ENCODE measurements around the gene ANKRD18A. TPM values are rescaled to one million over a fixed set of nuclear protein-coding genes. Genes with fewer than 3 reads are reported as not detected.

The ANKRD18A gene
- polyA plus RNA-seq, 1 donor from 2014 or later: 0.45 TPM

DNA sequence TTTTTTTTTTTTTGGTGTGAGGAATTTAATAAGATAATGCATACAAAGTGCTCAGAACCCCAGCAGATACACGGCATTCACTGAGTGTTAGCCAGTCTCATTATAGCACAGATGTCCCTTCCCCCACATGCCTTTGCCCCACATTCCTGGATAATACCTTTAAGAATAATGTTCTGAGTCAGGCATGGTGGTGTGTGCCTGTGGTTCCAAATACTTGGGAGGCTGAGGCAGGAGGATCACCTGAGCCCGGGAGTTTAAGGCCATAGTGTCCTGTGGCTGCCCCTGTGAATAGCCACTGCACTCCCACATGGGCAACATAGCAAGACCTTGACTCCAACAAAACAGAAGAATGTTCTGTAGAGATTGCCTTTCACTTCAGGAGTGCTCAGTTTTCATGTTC is 24.2 kb upstream of the ANKRD18A start:
- Histone ChIP-seq H3F3A (ENCODE audit: insufficient read depth, low read length, poor library complexity, severe bottlenecking) (no peaks in the 10 kb centered on the region), H3K27ac (ENCODE audit: low read length) (no peak overlapping the region)

GRCh38 chr9:38643815-38644173 is 23.4 kb upstream of the ANKRD18A start:
- Histone ChIP-seq H3K4me3 (ENCODE audit: low read length) (no peak overlapping the region), H3K36me3 (ENCODE audit: insufficient read depth, low read length) (no peaks in the 10 kb centered on the region), H3K79me2 (replicated peaks; ENCODE audit: insufficient read depth, low read length) (no peaks in the 10 kb centered on the region), H3K4me2 (ENCODE audit: low read length) (no peak overlapping the region), H3K27me3 (ENCODE audit: insufficient read depth, low read depth, low read length) (no peaks in the 10 kb centered on the region), H2AFZ (ENCODE audit: low read depth, low read length) (no peak overlapping the region), H3K9ac (ENCODE audit: low read length) (no peak overlapping the region), H3F3A (ENCODE audit: insufficient read depth, low read length, poor library complexity, severe bottlenecking) (no peaks in the 10 kb centered on the region), H3K9me3 (ENCODE audit: low read length) (no peaks in the 10 kb centered on the region), H3K9me2 (ENCODE audit: insufficient read depth, low read length) (no peaks in the 10 kb centered on the region), H3K27ac (ENCODE audit: low read length) (no peak overlapping the region), H4K20me1 (ENCODE audit: insufficient read depth) (no peaks in the 10 kb centered on the region)
- TF ChIP-seq EP300 (conservative IDR thresholded peaks at IDR 0.05; ENCODE audit: poor library complexity, severe bottlenecking) (no peak), REST (IDR thresholded peaks at IDR 0.05; ENCODE audit: borderline replicate concordance) (no peak), TAF1 (IDR thresholded peaks at IDR 0.05; ENCODE audit: low read depth) (no peak), EZH2 (IDR thresholded peaks at IDR 0.05; ENCODE audit: borderline replicate concordance, insufficient read depth, low read length, poor library complexity, severe bottlenecking) (no peak), MXI1 (conservative IDR thresholded peaks at IDR 0.05; ENCODE audit: poor library complexity, severe bottlenecking) (no peak), POLR2AphosphoS5 (IDR thresholded peaks at IDR 0.05) (no peak), RAD21 (conservative IDR thresholded peaks at IDR 0.05) (no peak), SMC3 (conservative IDR thresholded peaks at IDR 0.05; ENCODE audit: poor library complexity) (no peak)

More for the DNA sequence above, 24.2 kb upstream of the ANKRD18A start:
- Histone ChIP-seq H2AFZ (ENCODE audit: low read depth, low read length) (no peak overlapping the region), H3K9me2 (ENCODE audit: insufficient read depth, low read length) (no peaks in the 10 kb centered on the region), H4K20me1 (ENCODE audit: insufficient read depth) (no peaks in the 10 kb centered on the region), H3K36me3 (ENCODE audit: insufficient read depth, low read length) (no peaks in the 10 kb centered on the region), H3K4me2 (ENCODE audit: low read length) (no peak overlapping the region), H3K4me3 (ENCODE audit: low read length) (no peak overlapping the region), H3K79me2 (replicated peaks; ENCODE audit: insufficient read depth, low read length) (no peaks in the 10 kb centered on the region), H3K9me3 (ENCODE audit: low read length) (no peaks in the 10 kb centered on the region), H3K9ac (ENCODE audit: low read length) (no peak overlapping the region), H3K27me3 (ENCODE audit: insufficient read depth, low read depth, low read length) (no peaks in the 10 kb centered on the region)
- TF ChIP-seq EZH2 (IDR thresholded peaks at IDR 0.05; ENCODE audit: borderline replicate concordance, insufficient read depth, low read length, poor library complexity, severe bottlenecking): no peak
- no peak for TF ChIP-seq POLR2AphosphoS5 (IDR thresholded peaks at IDR 0.05)
- no peak for TF ChIP-seq SMC3 (conservative IDR thresholded peaks at IDR 0.05; ENCODE audit: poor library complexity)
- TF ChIP-seq MXI1 (conservative IDR thresholded peaks at IDR 0.05; ENCODE audit: poor library complexity, severe bottlenecking): no peak
- TF ChIP-seq EP300 (conservative IDR thresholded peaks at IDR 0.05; ENCODE audit: poor library complexity, severe bottlenecking): no peak
- no peak for TF ChIP-seq REST (IDR thresholded peaks at IDR 0.05; ENCODE audit: borderline replicate concordance)
- no peak for TF ChIP-seq TAF1 (IDR thresholded peaks at IDR 0.05; ENCODE audit: low read depth)
- no peak for TF ChIP-seq RAD21 (conservative IDR thresholded peaks at IDR 0.05)
- no peak for TF ChIP-seq CTCF (IDR thresholded peaks at IDR 0.05; ENCODE audit: poor library complexity, severe bottlenecking)

All from neural cell (in vitro differentiated cells).